HG03064 (cell line): ENCODE data around the gene CRYBA4.

ENCODE experiments used
- ATAC-seq: cut with Tn5 transposase; IDR thresholded peaks from one replicate; pipeline ENCODE4 v1.9.1; 2021; ENCODE audit warnings: low read depth; ENCODE audit not compliant: unreplicated experiment

The CRYBA4 gene

GRCh38 chr22:26658161-26658560, 36.4 kb downstream of the CRYBA4 start:
- ATAC-seq, result no peak

GRCh38 chr22:26658671-26659478, 37.1 kb downstream of the CRYBA4 start:
- ATAC-seq, result no peak

- no peak for ATAC-seq
These were observed 38.6 kb downstream of the CRYBA4 start for GRCh38 chr22:26660356-26660755.

GRCh38 chr22:26660961-26661578, 39.3 kb downstream of the CRYBA4 start:
- ATAC-seq, result no peak

- no peak for ATAC-seq
These were observed 40.4 kb downstream of the CRYBA4 start for GRCh38 chr22:26662160-26662559.

- ATAC-seq, result no peak
These were observed 41.7 kb downstream of the CRYBA4 start for GRCh38 chr22:26663374-26663923.

GRCh38 chr22:26665813-26666231, 44.1 kb downstream of the CRYBA4 start:
- no peak for ATAC-seq

- no peak for ATAC-seq
These were observed 45.4 kb downstream of the CRYBA4 start for GRCh38 chr22:26667140-26667539.

- ATAC-seq, result no peak
These were observed 47.3 kb downstream of the CRYBA4 start for GRCh38 chr22:26669060-26669481.

- ATAC-seq, result no peak
These were observed 48.7 kb downstream of the CRYBA4 start for GRCh38 chr22:26670459-26670858.

- ATAC-seq, result no peak
These were observed 49.7 kb downstream of the CRYBA4 start for GRCh38 chr22:26671317-26672059.

- ATAC-seq, result peak; percentile 23
These were observed 50.3 kb downstream of the CRYBA4 start for GRCh38 chr22:26672060-26672471.

- peak; percentile 43 for ATAC-seq
These were observed 51.1 kb downstream of the CRYBA4 start for GRCh38 chr22:26672590-26673468.

- no peak for ATAC-seq
These were observed 51.7 kb downstream of the CRYBA4 start for GRCh38 chr22:26673486-26673885.

- no peak for ATAC-seq
These were observed 52.7 kb downstream of the CRYBA4 start for GRCh38 chr22:26674211-26675190.

GRCh38 chr22:26675687-26676268, 54.0 kb downstream of the CRYBA4 start:
- ATAC-seq, result no peak

- ATAC-seq, result no peak
These were observed 55.5 kb downstream of the CRYBA4 start for GRCh38 chr22:26677217-26677616.

GRCh38 chr22:26679003-26679629, 57.4 kb downstream of the CRYBA4 start:
- ATAC-seq, result no peak
